T-cell (primary cell): ENCODE results near the gene OCA2. TPM values are rescaled to one million over a fixed set of nuclear protein-coding genes. Genes with fewer than 3 reads are reported as not detected.

Experiments
- ATAC-seq, 4 experiments: fragments of 200-7000 bp in 3 of 4; fragments of 150-1000 bp in 1 of 4; cut with Tn5 transposase; replicated peaks in 1 of 4; 1 replicate in 3 of 4; 2 replicates in 1 of 4; pipeline ENCODE4 v1.10.0; 2021; ENCODE audit warnings: moderate library complexity in 3 of 4, mild to moderate bottlenecking in 2 of 4, moderate number of reproducible peaks in 1 of 4
- CTCF ChIA-PET, 2 donors: fragments of 300-600 bp; sonication (Branson Sonifier 250); formaldehyde crosslinking; loops; one replicate each; lab custom pipeline; 2022; ENCODE audit warnings: antibody characterized with exemption in 2 of 2; lab: Charles Lee
- POLR2A ChIA-PET, 2 donors: fragments of 300-600 bp; sonication (Branson Sonifier 250); formaldehyde crosslinking; loops; one replicate each; lab custom pipeline; 2022; ENCODE audit warnings: antibody characterized with exemption in 2 of 2; lab: Charles Lee
- DNase-seq, 35 experiments: peaks; one replicate each; pipeline versions ENCODE4 v3.0.0 to v3.0.0-alpha.2; 2013 to 2023
- H3K27ac ChIP-seq: one replicate; pipeline ENCODE4 v1.5.1; 2013; ENCODE audit warnings: low read length
- H3K27me3 ChIP-seq, 2 experiments: replicated peaks in 1 of 2; 1 replicate in 1 of 2; 2 replicates in 1 of 2; pipeline versions ENCODE4 v1.6.1 to v1.7.0; 2013; ENCODE audit warnings: low read length in 1 of 2, mixed read lengths in 1 of 2; ENCODE audit not compliant: control insufficient read depth in 2 of 2, insufficient read depth in 2 of 2; ENCODE audit errors: extremely low read depth in 1 of 2
- H3K36me3 ChIP-seq, 2 donors: 1 replicate in 1 of 2; 2 replicates in 1 of 2; pipeline versions ENCODE4 v1.6.1 to v1.7.0; 2013; ENCODE audit warnings: low read length in 1 of 2; ENCODE audit not compliant: control insufficient read depth in 2 of 2, insufficient read depth in 1 of 2; ENCODE audit errors: extremely low read depth in 1 of 2
- H3K4me1 ChIP-seq, 2 experiments: 1 replicate in 1 of 2; 2 replicates in 1 of 2; pipeline versions ENCODE4 v1.6.1 to v1.7.0; 2013; ENCODE audit warnings: low read length in 2 of 2, mixed read lengths in 1 of 2; ENCODE audit not compliant: insufficient read depth in 2 of 2, control insufficient read depth in 1 of 2; ENCODE audit errors: extremely low read depth in 1 of 2
- H3K4me3 ChIP-seq, 2 donors: 1 replicate in 1 of 2; 2 replicates in 1 of 2; pipeline versions ENCODE4 v1.5.1 to v1.7.0; 2013; ENCODE audit warnings: mild to moderate bottlenecking in 2 of 2, low read length in 1 of 2, moderate library complexity in 1 of 2; ENCODE audit not compliant: control insufficient read depth in 1 of 2; ENCODE audit errors: extremely low read depth in 1 of 2
- H3K9me3 ChIP-seq: 2 replicates; pipeline ENCODE4 v1.7.0; 2013
- H3K27ac Mint-ChIP-seq, 2 donors: one replicate each; pipeline ENCODE4 v1.8.0; 2020 to 2021; ENCODE audit warnings: mild to moderate bottlenecking in 2 of 2, mixed read lengths in 2 of 2
- H3K27me3 Mint-ChIP-seq, 2 donors: one replicate each; pipeline ENCODE4 v1.8.0; 2021 to 2022; ENCODE audit warnings: mixed read lengths in 2 of 2
- H3K36me3 Mint-ChIP-seq: one replicate; pipeline ENCODE4 v1.8.0; 2021; ENCODE audit warnings: mixed read lengths
- H3K4me1 Mint-ChIP-seq, 3 donors: one replicate each; pipeline ENCODE4 v1.8.0; 2020 to 2022; ENCODE audit warnings: mixed read lengths in 3 of 3, mild to moderate bottlenecking in 1 of 3
- H3K4me3 Mint-ChIP-seq, 3 donors: one replicate each; pipeline ENCODE4 v1.8.0; 2020 to 2022; ENCODE audit warnings: mild to moderate bottlenecking in 3 of 3, mixed read lengths in 3 of 3, moderate library complexity in 3 of 3
- H3K9me3 Mint-ChIP-seq, 3 donors: one replicate each; pipeline ENCODE4 v1.8.0; 2020 to 2022; ENCODE audit warnings: mixed read lengths in 3 of 3
- WGBS: methylation state at CpG from one replicate; pipeline ENCODE4 v1.1.5; 2013; ENCODE audit warnings: missing lambda C conversion rate; ENCODE audit not compliant: insufficient coverage; 5-methylcytosine and 5-hydroxymethylcytosine counted together
- total RNA-seq, 35 experiments: library from RNA in 6 of 35; stranded (reverse) in 6 of 35; fragments of 120-200 nt in 1 of 35; gene quantifications; one replicate each; pipeline versions ENCODE4 v1.2.1 to v1.2.4 and lab custom pipeline; 2013 to 2026

OCA2 gene
- total RNA-seq, 5 donors from 2014 or later (not counting 1 experiment from before 2014, with no cell fraction given), result 0.19 to 0.67 TPM; not detected in 3

DNA sequence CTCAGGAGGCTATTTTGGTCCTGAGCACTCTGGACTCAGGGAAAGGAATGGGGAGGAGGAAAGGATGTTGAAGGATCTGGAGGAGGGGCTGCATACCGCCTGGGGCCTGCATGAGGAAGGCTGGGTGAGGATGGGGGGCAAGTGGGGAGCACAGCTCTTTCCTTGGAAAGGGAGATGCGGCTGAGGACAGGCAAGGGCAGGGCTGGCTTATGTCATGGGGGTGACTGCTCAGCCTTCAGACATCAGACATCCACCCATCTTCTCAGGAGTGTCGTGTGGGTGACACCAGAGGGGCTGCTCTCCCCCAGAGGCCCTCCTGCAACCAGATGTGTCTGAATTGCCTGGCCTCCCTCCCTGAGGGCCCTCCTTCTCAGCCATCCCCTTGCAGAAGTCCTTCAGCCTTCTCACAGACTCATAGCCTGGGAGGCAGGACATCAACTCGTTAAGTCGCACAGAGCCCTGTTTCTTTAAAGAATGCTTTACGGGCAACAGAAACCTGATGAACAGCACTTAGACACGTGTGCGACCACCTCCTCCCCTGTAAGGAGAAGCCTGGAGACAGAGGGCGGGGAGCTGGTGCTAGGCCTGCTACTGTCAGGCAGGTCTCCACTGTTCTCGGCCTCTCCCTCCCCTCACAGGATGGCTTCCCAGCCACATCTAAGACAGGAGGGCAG lies 252.3 kb downstream of the OCA2 start:
- Histone ChIP-seq H3K9me3 (no peaks in the 10 kb centered on the region), H3K36me3 (no peaks in the 10 kb centered on the region), H3K27ac (no peak overlapping the region), H3K4me1 (no peaks in the 10 kb centered on the region), H3K27me3 (peaks cover 0 to 26% of the 10 kb centered on the region in 2 experiments), H3K4me3 (no peak overlapping the region)
- no peak overlapping the region for H3K4me3 Mint-ChIP-seq
- H3K27me3 Mint-ChIP-seq, result no peaks in the 10 kb centered on the region
- peaks cover 4 to 10% (median 4%) of the 10 kb centered on the region in 3 donors for H3K9me3 Mint-ChIP-seq
- H3K4me1 Mint-ChIP-seq, result no peaks in the 10 kb centered on the region
- H3K36me3 Mint-ChIP-seq, result no peaks in the 10 kb centered on the region
- CTCF ChIA-PET, result no interaction called here
- POLR2A ChIA-PET, result no interaction called here
- WGBS, result 78% methylated on average over 4 of the region's 10 CpGs
- H3K27ac Mint-ChIP-seq, result no peak overlapping the region
- DNase-seq (no peak), ATAC-seq (no peak)

DNA sequence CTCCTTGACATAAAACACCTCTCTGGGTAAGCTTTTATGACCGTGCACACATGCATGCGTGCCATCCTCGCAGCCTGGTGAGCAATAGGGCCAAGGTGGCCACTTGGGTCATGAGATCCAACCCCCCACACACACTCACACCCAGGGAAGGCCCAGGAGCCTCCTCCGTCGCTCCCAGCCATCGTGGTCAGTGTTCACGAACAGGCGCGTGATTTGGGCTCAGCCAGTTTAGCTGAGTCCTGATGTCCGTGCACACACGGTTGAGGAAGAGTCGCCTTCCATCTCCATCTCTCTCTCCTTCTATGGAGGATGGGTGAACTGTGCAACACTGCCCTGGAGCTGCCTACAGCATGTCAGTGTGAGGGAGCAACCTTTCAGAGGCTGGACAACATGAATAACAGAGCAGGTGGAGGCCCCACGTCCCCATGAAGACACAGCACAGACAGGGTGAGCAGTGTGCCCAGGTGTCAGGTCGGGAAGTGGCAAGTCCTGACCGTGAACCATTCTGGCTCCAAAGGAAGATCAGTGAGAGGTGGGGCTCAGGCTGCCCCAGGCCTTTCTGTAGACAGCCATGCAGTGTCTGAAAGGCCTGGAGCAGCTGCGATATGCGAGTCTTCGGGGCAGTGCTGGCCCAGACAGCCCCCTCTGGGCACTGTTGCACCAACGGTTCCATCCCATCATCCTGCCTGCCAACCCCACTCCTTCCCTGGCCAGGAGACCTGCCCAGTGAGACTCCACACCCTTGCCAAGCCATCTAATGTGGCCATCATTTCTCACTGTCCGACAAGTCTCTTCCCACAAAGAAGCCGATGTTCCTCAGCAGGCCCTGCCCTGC lies 253.4 kb downstream of the OCA2 start:
- Mint-ChIP-seq H3K4me3 (no peak overlapping the region), H3K4me1 (no peaks in the 10 kb centered on the region), H3K36me3 (no peaks in the 10 kb centered on the region), H3K9me3 (peaks cover 4 to 7% (median 4%) of the 10 kb centered on the region in 3 donors), H3K27ac (no peak overlapping the region), H3K27me3 (no peaks in the 10 kb centered on the region)
- no peak for DNase-seq
- ChIA-PET POLR2A (no interaction called here), CTCF (no interaction called here)
- no peaks in the 10 kb centered on the region for H3K36me3 ChIP-seq
- 55% methylated on average over 10 of the region's 21 CpGs for WGBS
- no peaks in the 10 kb centered on the region for H3K9me3 ChIP-seq
- H3K4me1 ChIP-seq, result no peaks in the 10 kb centered on the region
- ATAC-seq, result no peak
- H3K4me3 ChIP-seq, result no peak overlapping the region
- peaks cover 0 to 21% of the 10 kb centered on the region in 2 experiments for H3K27me3 ChIP-seq
- no peak overlapping the region for H3K27ac ChIP-seq

DNA sequence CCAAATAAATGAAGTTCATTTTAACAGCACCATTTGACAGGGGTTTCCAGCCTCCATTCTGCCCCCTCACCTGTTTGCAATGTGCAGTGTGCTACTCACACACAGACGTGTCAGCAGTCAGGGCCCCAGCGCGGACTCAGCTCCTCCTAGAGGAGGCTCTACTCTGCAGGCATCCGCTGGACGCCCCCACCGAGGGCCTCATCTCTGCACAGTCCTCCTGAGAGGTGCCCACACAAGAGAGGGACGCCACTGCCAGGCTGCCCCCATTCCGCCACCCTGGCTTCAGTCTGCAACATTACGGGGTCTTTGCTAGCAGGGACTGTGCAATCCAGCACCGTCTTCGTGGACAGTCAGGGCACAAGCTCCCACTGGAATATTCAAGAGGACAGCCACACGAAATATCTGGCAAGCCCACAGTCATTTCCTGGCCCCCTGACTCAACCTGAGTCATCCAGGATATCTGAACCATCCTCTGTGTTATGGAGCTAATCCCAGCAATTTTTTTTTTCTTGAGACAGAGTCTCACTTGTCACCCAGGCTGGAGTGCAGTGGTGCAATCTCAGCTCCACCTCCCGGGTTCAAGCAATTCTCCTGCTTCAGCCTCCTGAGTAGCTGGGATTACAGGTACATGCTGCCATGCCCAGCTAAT lies 255.0 kb downstream of the OCA2 start:
- no peaks in the 10 kb centered on the region for H3K27me3 Mint-ChIP-seq
- Histone ChIP-seq H3K9me3 (no peaks in the 10 kb centered on the region), H3K27ac (no peak overlapping the region), H3K27me3 (peaks cover 0 to 21% of the 10 kb centered on the region in 2 experiments), H3K4me1 (no peaks in the 10 kb centered on the region), H3K4me3 (no peak overlapping the region), H3K36me3 (no peaks in the 10 kb centered on the region)
- DNase-seq, result no peak
- H3K36me3 Mint-ChIP-seq, result no peaks in the 10 kb centered on the region
- no peak overlapping the region for H3K4me3 Mint-ChIP-seq
- H3K27ac Mint-ChIP-seq, result no peak overlapping the region
- H3K4me1 Mint-ChIP-seq, result no peaks in the 10 kb centered on the region
- 82% methylated on average over 10 of the region's 13 CpGs for WGBS
- no peak for ATAC-seq
- H3K9me3 Mint-ChIP-seq, result peaks cover 0 to 2% (median under 1%) of the 10 kb centered on the region in 3 donors
- ChIA-PET CTCF (no interaction called here), POLR2A (no interaction called here)

DNA sequence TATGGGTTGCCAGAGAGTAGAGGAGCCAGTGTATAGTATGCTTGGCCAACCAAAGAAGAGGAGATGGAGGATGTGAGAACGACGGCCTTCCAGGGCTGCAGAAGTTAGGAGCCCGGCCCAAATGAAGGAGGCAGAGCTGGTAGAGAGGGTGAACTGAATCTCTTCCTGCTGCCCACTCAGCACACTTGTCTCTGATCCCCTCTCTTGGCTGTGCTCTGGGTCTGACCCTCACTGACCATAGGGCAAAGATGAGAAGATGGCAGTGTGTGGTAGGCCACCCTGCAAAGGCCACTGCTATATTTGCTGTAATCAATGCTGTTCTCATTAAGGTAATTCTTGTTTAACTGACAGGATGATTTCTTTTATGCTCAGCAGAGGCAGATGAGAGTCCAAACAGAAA lies 256.0 kb downstream of the OCA2 start:
- CTCF ChIA-PET, result no interaction called here
- no peak overlapping the region for H3K4me3 ChIP-seq
- Mint-ChIP-seq H3K4me3 (no peak overlapping the region), H3K27ac (no peak overlapping the region), H3K36me3 (no peaks in the 10 kb centered on the region), H3K27me3 (no peaks in the 10 kb centered on the region), H3K9me3 (peaks cover 0 to 2% (median 0%) of the 10 kb centered on the region in 3 donors), H3K4me1 (no peaks in the 10 kb centered on the region)
- DNase-seq (no peak), ATAC-seq (no peak)
- no peaks in the 10 kb centered on the region for H3K9me3 ChIP-seq
- H3K36me3 ChIP-seq, result no peaks in the 10 kb centered on the region
- no peaks in the 10 kb centered on the region for H3K4me1 ChIP-seq
- no peak overlapping the region for H3K27ac ChIP-seq
- peaks cover 0 to 17% of the 10 kb centered on the region in 2 experiments for H3K27me3 ChIP-seq
- 68% methylated on average over 3 of the region's 3 CpGs for WGBS
- POLR2A ChIA-PET, result no interaction called here

DNA sequence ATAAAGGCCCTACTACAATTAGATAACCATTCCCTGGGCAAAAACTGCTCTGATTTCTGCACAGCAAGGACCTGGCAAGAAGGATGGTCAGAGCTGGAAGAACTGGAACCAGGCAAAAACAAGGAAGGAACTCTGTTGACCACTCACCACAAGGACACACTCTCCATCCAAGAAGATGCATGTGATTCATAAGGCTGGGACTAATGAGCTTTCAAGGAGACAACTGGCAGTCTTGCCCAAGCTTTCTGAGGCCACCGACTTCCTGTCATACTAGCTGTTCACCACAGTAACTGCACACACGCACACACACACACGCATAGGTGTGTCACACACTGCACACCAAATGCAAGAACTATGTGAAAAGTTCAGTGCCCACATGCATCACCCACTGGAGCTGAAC lies 256.6 kb downstream of the OCA2 start:
- no peak overlapping the region for H3K4me3 ChIP-seq
- Mint-ChIP-seq H3K4me3 (no peak overlapping the region), H3K4me1 (no peaks in the 10 kb centered on the region), H3K36me3 (no peaks in the 10 kb centered on the region), H3K27me3 (peaks cover 0 to under 1% of the 10 kb centered on the region in 2 donors), H3K27ac (no peak overlapping the region), H3K9me3 (peaks cover 0 to 5% (median under 1%) of the 10 kb centered on the region in 3 donors)
- ATAC-seq, result no peak
- ChIA-PET POLR2A (no interaction called here), CTCF (no interaction called here)
- peaks cover 0 to 13% of the 10 kb centered on the region in 2 experiments for H3K27me3 ChIP-seq
- no peaks in the 10 kb centered on the region for H3K9me3 ChIP-seq
- WGBS, result 79% methylated on average over 3 of the region's 3 CpGs
- no peak overlapping the region for H3K27ac ChIP-seq
- H3K36me3 ChIP-seq, result no peaks in the 10 kb centered on the region
- DNase-seq, result no peak
- H3K4me1 ChIP-seq, result no peaks in the 10 kb centered on the region

DNA sequence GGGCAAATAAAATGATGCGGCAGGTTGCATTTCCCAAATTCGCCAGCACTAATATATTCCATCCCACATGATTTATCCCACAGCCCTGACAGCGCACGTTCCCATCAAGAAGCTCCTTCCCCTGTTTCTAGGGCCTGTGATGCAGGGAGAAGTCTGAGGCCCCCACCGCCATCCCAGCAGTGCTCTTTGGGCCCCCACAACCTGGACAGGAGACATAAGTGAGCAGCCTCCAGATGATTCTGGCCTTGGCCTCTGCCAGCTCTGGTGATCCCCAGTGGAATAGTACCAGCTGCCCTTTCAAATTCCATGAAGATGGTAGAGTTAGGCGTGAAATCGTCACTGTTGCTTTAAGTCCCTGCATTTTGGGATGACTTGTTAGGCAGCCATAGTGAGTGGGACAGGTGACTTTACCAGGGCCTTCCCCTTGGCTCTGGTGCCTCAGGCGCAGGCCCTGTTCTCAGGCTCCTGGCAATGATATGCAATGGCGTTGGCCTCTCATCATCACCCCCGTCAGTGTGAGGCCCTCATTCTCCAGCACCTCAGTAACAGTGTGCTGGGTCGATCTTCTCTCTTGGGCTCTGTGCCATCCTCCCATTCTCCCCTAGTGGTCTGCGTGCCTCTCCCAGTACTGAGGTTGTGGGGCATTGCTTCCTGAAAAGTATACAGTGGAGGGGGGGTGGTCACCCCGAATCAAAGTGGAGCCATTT lies 263.7 kb downstream of the OCA2 start:
- no peak overlapping the region for H3K4me3 Mint-ChIP-seq
- Histone ChIP-seq H3K4me1 (no peaks in the 10 kb centered on the region), H3K27ac (no peak overlapping the region), H3K4me3 (no peak overlapping the region), H3K27me3 (peaks cover 0 to 3% of the 10 kb centered on the region in 2 experiments), H3K9me3 (no peaks in the 10 kb centered on the region), H3K36me3 (no peaks in the 10 kb centered on the region)
- no peak overlapping the region for H3K27ac Mint-ChIP-seq
- no peaks in the 10 kb centered on the region for H3K36me3 Mint-ChIP-seq
- CTCF ChIA-PET, result no interaction called here
- POLR2A ChIA-PET, result no interaction called here
- DNase-seq (no peak), ATAC-seq (no peak)
- H3K27me3 Mint-ChIP-seq, result peaks cover 0 to 7% of the 10 kb centered on the region in 2 donors
- peaks cover 0 to 5% (median 4%) of the 10 kb centered on the region in 3 donors for H3K9me3 Mint-ChIP-seq
- WGBS, result 90% methylated on average over 6 of the region's 13 CpGs
- H3K4me1 Mint-ChIP-seq, result no peaks in the 10 kb centered on the region
